T follicular helper cell (primary cell): ENCODE results near the gene LRP11.
"Not testable (repeated sequence)": the region's sequence is repeated elsewhere in the genome, so short reads cannot be mapped to it uniquely, and the experiment has no call there.

Source experiments
- DNase-seq: peaks from one replicate; pipeline ENCODE4 v3.0.0-alpha.2; 2020; ENCODE audit warnings: low read depth

LRP11 gene

DNA sequence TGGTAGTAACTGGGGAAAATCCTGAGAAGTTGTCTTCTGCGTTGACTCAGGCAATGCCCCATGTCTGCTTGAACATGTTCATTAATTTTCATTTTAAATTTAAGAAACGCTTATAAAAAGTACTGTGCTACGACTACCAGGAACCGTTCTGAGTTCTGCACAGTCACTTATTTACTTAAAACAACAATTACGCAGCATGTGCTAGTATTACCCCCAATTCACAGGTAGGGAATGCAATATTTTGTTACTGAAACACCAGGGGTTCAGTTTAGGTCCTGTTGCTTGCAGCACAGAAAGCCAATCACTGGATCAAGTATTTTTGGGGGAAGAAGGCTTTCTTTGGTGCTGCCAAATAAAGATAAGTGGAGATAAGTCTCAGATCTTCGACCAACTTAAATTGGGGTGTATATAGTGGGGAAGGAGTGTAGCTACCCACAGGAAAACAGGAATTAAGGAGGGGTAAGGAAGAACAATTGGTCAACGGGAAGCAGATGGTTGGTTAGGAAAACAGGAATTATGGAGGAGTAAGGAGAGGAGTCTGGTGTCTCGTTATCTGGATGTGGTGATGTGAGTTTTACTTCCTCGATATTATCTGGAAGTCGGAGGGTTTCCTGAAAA lies 5.2 kb upstream of the LRP11 start:
- no peak for DNase-seq

DNA sequence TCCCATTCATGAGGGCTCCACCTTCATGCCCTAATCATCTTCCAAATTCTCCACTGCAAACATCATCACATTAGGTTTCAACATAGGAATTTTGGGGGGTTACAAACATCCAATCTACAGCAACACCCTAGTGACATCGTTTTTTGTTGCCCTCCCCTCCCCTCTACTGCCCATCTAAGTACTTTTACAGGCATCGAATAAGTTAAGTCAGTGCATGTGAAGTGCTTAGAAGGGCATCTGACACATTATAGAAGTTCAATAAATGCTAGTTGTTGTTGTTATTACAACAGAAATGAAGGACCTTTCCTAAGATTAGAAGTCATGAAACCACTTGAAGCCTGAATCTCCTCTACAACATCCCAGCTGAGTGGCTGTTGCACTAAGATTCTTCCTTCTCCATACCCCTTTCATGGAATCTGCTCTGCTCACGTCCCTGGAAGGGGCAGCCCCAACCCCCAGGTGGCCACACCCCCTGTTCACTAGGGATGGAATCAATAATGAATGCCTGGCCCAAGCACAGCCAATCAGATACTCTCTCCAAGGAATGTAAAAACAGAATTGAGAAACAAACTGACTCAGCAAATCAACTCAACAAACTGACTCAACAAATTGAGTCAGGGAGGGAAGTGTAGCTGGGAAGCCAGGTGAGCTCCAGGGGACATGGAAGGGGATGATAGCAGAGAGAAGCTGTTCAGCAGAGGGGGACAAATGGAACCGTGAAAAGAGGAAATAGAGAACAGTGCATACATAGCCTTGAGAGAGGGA lies 3.9 kb upstream of the LRP11 start:
- DNase-seq, result no peak

DNA sequence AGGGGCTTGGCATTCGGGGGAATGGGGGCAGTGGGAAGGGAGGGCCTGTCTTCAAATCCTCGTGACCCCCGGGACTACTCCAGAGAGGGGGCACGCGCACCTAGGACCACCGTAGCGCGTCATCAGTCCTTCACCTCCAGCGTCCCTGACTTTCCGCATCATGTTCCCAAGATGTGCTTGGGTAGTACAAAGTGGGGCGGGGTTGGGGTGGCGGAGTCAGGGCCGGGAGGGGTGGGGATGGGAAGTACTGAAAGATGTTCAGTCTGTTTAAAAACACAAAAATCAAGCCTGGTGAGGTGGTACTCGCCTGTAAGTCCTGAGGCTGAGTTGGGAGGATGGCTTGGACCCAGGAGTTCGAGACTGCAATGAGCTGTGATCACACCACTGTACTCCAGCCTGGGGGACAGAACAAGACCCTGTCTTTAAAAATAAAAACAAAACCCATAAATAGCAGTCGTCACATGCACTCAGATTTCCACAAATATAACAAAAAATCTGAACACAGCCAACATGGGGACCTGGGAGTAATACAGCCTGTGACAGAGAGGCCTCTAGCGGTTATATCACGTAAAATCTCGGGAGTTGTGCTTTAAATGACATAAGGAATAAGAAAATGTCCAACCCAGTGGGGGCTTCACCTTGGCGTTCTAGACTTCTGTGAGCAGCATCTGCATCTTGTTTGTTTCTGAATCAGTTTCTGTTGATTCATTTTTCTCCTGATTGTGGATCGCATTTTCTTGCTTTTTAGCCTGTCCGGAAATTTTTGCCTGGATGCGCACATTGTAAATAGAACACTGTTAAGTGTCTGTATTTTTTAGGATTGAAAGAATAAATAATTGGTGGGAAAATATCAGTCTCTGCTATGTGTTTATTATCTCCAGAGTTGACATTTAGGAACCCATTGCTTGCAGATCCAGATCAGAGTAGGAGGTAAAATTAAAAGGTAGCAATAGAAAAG lies 698 bp upstream of the LRP11 start:
- peak; percentile 14 for DNase-seq

DNA sequence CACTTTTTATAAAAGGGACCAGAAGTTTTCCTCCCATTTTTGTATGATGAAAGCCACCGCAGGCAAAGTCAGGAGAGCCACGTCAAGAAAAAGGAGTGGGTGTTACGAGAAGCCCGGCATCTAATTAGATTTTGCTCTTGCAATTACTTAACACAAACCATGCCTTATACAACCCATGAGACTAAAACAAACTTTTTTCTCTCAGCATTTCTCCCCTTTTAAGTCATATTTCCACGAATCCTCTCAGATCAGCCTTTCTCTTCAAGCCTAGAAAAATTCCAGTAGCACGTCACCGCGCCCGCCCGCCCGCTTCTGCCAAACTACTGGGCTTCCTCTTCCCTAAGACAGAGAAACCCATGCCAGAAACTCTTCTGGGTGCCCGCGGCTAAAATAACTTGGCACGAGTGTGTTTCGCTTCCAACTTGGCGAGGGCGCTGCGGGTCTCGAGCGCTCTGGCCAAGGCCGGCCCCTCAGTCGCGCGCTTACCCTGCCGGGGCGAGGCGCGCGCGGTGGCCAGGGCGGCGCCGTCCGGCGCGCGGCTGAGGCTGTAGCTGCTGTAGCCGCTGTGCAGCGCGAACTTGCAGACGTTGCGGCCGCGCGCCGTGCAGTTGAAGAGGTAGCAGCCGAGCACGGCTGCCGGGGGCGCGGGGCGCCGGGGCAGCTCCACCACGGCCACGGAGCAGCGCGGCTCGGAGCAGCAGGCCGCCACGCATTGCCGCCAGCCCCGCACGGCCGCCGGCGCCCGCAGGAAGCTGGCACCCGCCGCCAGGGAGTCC lies 1.0 kb downstream of the LRP11 start:
- DNase-seq, result peak; percentile 12

DNA sequence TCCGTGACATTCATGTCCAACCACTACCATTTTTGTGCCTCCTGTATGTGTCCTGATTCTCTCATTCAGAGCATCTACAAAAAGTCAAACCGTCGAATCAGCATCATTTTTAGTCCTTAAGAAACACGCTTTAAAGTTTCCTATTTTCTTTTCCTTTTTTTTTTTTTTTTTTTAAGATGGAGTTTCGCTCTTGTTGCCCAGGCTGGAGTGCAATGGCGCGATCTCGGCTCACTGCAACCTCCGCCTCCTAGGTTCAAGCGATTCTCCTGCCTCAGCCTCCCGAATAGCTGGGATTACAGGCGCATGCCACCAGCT lies 1.8 kb downstream of the LRP11 start:
- not testable (repeated sequence) for DNase-seq

DNA sequence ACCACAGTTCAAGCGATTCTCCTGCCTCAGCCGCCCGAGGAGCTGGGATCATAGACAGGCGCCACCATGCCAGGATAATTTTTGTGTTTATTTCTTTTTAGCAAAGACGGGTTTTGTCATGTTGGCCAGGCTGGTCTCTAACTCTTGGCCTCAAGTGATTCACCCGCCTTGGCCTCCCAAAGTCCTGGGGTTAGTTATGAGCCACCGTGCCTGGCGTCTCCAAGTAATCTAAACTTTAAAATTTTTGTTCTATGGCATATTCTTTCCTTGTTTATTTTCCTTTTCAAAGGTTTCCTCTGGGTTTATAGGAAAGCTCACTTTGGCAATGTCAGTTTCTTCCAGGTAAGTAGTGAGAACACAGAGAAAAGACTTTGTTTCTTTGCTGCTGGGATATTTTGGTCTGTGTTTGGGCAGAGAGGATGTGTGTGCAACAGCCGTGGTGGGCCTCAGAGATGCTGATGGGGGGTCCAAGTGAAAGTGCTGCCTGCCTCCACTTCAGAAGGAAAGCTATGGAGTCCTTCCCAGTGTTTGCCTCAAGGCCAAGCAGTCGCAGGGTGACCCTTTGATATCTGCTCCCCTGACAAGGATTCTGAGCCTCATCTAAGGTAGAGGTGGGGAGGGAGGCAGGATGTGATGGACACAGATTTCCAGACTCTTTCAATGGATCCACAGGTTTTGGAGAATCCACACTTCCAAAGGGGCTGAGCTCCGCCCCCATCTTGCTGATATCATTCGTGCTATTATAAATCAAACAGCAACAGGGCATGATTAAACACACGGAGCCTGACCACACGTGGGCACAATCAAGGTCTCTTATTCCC lies 2.3 kb downstream of the LRP11 start:
- no peak for DNase-seq

DNA sequence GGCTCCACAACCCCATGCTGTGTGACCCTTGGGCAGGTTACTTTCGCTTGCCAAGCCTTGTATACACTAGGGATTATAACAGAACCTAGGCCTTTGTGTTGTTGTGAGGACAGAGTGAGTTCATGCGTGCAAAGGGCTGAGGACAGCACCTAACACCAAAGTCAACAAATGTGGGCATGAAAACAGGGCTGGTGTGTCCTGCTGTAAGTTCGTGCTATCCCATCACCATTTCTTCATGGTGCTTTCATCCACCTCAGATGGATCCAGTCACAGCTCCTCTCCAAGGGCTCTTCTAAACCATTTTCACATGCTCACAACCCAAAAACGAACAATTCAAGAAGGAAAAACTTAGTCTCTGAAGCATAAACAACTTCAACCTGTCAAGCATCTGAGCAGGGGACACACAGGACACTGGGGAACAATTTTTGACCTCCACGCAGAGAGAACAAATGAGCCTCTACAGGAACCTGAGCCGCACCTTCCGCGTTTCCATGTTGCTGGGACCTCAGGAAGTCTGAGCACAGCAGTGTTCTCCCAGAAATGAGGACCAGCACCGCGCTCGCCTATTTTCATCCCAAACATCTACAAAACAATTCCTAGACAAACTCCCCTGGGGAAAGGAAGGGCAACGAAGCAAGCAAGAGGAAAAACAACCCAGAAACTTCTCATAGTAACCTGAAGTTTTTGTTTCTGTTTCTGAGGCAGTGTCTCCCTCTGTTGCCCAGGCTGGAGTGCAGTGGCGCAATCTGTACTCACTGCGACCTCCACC lies 3.1 kb downstream of the LRP11 start:
- no peak for DNase-seq

DNA sequence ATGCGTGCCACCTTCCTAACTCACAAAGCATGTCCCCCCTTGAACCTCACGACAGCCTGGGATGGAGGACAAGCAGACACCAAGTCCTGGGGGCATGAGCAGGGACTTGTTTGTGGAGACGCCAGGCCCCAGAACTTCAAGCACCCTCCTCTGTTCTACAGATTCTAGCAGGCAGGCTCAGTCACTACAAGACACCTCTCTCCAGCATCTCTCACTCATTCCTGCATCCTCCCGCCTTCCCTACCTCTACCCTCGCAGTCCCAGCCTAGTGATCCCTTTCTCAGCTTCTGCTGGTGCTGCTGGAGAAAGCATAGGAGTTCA lies 3.7 kb downstream of the LRP11 start:
- no peak for DNase-seq

DNA sequence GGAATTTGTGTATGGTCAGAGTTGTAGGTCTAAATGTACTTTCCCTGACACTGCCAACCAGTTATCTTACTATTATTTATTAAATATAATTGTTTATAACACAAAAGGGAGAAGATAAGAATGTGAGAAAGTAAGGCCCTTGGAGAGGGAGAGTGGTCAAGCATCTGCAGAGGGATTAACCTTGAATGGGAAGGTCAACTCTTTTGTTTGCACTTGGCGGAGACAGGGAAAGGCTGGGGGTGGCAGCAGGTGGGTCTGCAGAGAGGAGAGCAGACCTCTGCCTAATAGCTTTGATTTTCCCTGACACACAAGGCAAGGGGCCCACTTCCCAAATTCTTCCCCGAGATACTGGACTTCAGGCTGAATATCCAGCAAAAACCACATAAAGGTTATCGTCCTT lies 4.2 kb downstream of the LRP11 start:
- no peak for DNase-seq

DNA sequence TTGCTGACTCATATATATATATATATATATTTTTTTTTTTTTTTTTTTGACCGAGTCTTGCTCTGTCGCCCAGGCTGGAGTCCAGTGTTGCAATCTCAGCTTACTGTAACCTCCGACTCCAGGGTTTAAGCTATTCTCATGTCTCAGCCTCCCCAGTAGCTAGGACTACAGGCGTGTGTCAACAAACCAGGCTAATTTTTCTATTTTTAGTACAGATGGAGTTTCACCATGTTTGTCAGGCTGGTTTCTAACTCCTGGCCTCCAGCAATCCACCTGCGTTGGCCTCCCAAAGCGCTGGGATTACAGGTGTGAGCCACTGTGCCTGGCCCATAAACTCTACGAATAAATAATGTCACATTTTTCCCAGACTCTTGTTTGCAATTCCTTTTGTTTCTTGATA lies 4.8 kb downstream of the LRP11 start:
- no peak for DNase-seq

DNA sequence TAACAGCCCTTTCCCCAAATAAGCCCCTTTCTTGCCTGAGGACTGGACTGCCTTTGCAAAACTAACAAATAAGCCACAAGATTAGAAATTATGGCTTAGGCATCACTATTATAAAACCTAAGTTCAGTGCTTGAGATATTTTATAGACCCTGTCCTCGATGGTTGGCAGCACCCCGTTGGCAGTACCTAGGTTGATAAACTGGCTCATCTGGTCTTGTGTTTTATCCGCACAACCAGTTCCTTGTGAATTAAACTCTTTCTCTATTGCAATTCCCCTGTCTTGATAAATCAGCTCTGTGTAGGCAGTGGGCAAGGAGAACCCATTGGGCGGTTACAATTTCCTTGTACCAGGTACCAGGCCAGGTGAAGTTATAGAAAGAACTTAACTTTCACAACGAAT lies 6.6 kb downstream of the LRP11 start:
- no peak for DNase-seq

DNA sequence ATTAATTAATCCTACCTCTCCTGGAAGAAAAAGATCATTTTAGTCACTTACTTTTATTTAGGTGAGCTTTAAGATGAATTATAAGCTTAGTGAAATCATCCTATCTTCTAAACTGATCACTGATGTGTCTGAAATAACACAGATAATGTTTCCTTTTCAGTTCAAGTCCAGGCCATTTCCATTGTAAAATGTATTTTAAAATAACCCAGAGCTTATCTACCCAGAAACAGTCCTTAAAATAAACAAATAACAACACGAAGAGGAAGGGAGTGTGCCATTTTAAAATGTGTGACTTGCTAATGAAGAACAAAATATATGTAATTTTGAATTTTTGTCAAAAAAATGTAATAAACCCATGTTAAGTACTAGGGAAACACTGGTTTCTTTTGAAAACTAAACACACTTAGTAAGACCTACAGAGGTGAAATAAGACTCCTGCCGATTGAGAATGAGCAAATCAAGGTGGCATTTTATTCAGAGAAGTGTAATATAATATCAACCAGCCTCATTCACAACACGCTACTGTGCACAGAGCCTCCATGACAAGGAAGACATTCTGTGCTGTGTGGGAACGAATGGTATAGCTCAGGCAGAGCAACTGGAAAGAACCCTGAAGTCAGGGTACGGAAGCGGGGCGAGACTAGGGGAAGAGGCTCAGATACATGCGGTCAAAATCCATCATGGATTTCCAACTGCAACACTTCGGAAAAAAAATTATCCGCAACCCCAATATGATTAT lies 7.7 kb downstream of the LRP11 start:
- DNase-seq, result no peak

DNA sequence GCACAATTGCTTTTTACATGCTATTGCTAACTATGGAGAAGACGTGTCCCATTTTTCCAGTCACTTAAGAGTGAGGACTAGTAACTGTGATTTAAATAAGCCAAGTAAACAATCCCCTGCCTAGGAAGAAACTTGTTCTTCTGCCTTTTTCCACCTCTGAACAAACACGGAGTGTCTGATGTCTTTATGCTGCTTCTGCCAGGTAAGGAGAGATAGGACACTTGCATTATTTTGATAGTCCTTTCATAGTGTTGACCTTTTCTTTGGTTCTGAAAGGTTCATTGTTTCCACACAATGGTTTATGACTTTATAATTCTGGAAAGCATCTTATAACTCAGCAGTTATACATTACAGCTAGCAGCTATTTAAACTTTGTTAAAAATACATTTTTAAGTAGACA lies 8.4 kb downstream of the LRP11 start:
- no peak for DNase-seq

DNA sequence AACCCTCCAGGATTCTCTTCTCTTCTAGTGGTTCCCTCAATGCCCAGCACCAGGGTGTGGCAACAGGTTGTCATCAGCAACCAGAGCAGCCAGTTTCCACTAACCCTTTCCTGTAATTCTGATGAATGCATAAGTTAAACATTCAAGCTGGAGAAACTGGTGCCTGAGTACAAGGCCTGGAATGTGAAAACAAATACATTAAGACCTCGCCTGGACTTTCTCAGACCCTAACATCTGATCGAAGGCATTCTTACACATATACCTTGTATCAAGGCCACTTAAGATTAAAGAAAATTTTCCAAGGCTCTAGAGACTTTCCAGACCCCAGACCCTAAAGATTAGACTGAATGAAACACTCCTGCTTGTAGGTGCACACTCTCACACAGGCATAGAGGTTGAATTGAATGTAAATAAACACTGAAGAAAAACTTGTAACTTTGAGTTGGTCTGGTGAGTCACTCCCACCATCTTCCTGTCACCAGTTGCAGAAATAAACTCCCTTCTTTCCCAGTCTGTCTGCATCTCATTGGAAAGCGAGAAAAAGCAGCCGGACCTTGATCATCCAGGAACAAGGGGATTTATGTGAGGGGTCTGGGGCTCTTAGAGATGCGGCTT lies 9.0 kb downstream of the LRP11 start:
- DNase-seq, result no peak

DNA sequence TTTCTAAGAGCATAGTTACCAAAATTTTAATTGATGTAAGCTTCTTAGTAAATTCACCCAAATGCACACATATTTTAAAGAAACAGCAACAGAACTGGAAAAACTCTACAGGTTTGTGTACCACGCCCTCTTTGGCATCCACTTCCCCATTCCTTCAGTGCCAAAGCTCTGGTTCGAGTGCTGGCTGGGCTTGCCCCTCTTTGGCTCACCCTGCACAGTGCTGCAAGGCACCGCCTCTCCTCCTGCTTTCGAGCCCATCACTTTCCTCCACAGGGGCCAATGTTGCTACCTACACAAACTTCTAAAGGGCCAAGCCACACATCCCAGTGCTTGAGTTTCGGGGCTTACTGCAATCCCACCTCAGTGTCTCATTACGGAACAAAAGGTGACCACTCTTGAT lies 9.6 kb downstream of the LRP11 start:
- no peak for DNase-seq

DNA sequence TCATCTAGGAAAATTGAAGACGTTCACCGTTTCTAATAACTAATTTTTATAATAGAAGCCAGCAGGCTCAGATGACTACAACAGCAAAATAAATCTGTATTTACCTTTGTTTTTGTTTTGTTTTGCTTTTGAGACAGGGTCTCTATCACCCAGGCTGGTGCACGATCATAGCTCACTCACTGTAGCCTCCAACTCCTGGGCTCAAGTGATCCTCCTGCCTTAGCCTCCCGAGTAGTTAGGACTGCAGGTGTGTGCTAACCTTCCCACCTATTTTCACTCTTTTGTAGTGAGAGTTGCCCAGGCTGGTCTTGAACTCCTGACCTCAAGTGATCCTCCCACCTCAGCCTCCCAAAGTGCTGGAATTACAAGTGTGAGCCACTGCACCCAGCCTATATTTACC lies 10.1 kb downstream of the LRP11 start:
- DNase-seq, result not testable (repeated sequence)

DNA sequence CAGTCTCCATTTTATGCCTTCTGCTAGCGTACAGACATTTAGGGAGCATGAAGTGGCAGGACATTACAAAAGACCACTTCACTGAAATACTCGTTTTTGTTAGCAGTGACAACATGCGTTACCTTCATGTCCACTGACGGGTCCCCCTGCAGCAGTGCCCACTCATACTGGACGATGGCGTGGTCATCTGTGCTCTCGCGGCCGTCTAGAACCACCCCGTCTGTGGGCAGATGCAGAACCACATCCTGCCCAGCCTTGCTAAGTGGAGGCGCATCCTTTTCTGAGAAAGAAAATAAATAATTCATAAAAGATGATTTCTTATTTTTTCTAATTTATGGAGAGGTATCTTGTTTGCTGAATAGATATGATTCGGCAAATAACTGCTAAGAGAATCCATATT lies 11.3 kb downstream of the LRP11 start:
- no peak for DNase-seq

DNA sequence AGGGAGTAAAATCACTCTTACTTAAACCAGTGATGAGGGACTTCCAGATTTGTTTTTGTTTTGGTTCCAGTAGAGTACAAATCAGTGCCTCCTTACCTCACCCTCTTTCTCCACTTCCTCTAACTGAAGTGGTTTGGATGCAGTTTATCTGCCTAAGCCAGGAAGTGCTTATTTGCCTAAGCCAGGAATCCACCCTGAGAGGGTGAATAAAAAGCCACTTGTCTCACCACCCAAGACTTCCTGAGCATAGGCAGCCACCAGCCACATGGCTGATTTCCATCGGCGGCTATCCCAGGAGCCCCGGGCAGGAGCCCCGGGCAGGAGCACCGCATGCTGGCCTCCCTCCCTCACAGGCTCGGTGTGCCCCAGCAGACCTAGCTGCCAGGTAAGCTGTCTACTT lies 12.0 kb downstream of the LRP11 start:
- DNase-seq, result no peak

DNA sequence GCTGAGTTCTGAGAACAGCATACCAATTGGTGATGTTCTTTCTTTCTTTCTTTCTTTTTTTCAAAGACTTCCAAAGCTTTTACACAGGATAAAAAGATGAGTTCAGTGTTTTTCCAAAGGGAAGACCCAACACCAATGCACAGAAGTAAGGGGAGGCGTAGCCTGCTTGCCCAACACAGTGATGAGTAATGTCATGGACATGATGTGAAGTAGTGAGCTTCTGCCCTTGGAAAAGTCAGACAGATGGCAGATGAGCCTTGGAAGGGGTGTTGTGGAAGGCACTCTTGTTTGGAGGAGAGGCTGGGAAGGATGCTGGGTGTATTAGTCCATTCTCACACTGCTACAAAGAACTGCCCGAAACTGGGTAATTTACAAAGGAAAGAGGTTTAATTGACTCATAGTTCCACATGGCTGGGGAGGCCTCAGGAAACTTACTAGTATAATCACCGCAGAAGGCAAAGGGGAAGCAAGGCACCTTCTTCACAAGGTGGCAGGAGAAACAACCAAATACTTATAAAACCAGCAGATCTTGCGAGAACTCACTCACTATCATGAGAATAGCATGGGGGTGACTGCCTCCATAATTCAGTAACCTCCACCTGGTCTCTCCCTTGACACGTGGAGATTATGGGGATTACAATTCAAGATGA lies 12.6 kb downstream of the LRP11 start:
- no peak for DNase-seq
